ENCODE results near the gene CAVIN4. TPM values are rescaled to one million over a fixed set of nuclear protein-coding genes. Genes with fewer than 3 reads are reported as not detected.

The CAVIN4 gene
- total RNA-seq, 2 experiments from 2014 or later: 0.68 to 2.3 TPM

GRCh38 chr9:100579665-100580064 is 1.8 kb downstream of the CAVIN4 start:
- intact Hi-C loops (cut with micrococcal nuclease; ENCODE audit: unreplicated experiment): no loop called here
- TF ChIP-seq, protein P1, sequence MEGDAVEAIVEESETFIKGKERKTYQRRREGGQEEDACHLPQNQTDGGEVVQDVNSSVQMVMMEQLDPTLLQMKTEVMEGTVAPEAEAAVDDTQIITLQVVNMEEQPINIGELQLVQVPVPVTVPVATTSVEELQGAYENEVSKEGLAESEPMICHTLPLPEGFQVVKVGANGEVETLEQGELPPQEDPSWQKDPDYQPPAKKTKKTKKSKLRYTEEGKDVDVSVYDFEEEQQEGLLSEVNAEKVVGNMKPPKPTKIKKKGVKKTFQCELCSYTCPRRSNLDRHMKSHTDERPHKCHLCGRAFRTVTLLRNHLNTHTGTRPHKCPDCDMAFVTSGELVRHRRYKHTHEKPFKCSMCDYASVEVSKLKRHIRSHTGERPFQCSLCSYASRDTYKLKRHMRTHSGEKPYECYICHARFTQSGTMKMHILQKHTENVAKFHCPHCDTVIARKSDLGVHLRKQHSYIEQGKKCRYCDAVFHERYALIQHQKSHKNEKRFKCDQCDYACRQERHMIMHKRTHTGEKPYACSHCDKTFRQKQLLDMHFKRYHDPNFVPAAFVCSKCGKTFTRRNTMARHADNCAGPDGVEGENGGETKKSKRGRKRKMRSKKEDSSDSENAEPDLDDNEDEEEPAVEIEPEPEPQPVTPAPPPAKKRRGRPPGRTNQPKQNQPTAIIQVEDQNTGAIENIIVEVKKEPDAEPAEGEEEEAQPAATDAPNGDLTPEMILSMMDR (conservative IDR thresholded peaks at IDR 0.05; ENCODE audit: low read length): no peak
- no peak for TF ChIP-seq EZH2phosphoT487 (IDR thresholded peaks at IDR 0.05; ENCODE audit: borderline replicate concordance, low read depth, low read length)
- Histone ChIP-seq H3K36me3 (ENCODE audit: insufficient read depth, low read length) (no peaks in the 10 kb centered on the region; the same call in 1 of the 2 replicates), H3K4me2 (ENCODE audit: low read length) (no peak overlapping the region), H3K9me3 (ENCODE audit: low read length) (no peaks in the 10 kb centered on the region), H3K79me2 (ENCODE audit: insufficient read depth, low read depth, low read length) (no peaks in the 10 kb centered on the region), H3K4me1 (ENCODE audit: insufficient read depth, low read length, poor library complexity, severe bottlenecking) (no peaks in the 10 kb centered on the region), H2AFZ (ENCODE audit: low read length) (no peak overlapping the region), H4K20me1 (ENCODE audit: insufficient read depth, low read length) (no peaks in the 10 kb centered on the region), H3K4me3 (ENCODE audit: low read depth, low read length, poor library complexity, severe bottlenecking) (no peak overlapping the region), H3K9me2 (ENCODE audit: insufficient read depth, low read length) (no peaks in the 10 kb centered on the region), H3K27ac (ENCODE audit: low read depth, low read length, poor library complexity, severe bottlenecking) (no peak overlapping the region)
- ChIA-PET CTCF (ENCODE audit: unreplicated experiment) (no interaction called here), POLR2A (no interaction called here)
- no peak for DNase-seq (ENCODE audit: low spot score)
- BruUV-seq (replicated peaks): no TSS peak

GRCh38 chr9:100580257-100580656 is 2.4 kb downstream of the CAVIN4 start:
- POLR2A ChIA-PET: interaction anchor here (0.5 kb wide), 1 partner anchor 104 kb away, joined by 3 read pairs; no protein-coding TSS in a partner anchor
- intact Hi-C loops (cut with micrococcal nuclease; ENCODE audit: unreplicated experiment): no loop called here

DNA sequence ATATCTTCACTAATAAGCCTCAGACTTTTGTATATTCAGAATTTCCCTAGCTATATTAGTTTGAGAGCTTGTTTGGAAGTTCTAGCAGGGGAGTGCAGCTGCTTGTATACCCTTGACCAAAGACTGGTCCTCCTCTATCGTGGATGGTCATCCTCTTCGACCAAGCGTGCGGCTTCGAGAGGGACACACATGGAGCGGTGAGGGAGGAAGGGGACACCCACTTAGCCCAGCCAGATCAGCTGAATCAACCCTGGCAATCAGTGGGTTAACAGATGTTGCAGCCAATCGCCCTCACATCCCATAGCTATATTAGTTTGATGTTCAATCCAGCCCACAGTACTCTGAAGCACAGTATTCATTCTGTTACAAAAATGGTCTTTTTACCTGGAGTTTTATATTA is 3.2 kb downstream of the CAVIN4 start:
- POLR2A ChIA-PET: interaction anchor here (1.1 kb wide), 1 partner anchor 20 kb away, joined by 3 read pairs; no protein-coding TSS in a partner anchor
- DNase-seq (ENCODE audit: low spot score): no peak
- H3K36me3 ChIP-seq (ENCODE audit: insufficient read depth, low read length): no peaks in the 10 kb centered on the region; the same call in 1 of the 2 replicates
- no peak for TF ChIP-seq EZH2phosphoT487 (IDR thresholded peaks at IDR 0.05; ENCODE audit: borderline replicate concordance, low read depth, low read length)
- TF ChIP-seq, protein P1 (conservative IDR thresholded peaks at IDR 0.05; ENCODE audit: low read length): no peak
- BruUV-seq (replicated peaks): no TSS peak
- CTCF ChIA-PET (ENCODE audit: unreplicated experiment): no interaction called here
- H3K27ac ChIP-seq (ENCODE audit: low read depth, low read length, poor library complexity, severe bottlenecking): no peak overlapping the region
- H2AFZ ChIP-seq (ENCODE audit: low read length): no peak overlapping the region
- no peaks in the 10 kb centered on the region for H3K79me2 ChIP-seq (ENCODE audit: insufficient read depth, low read depth, low read length)
- H3K4me3 ChIP-seq (ENCODE audit: low read depth, low read length, poor library complexity, severe bottlenecking): no peak overlapping the region
- no peak overlapping the region for H3K4me2 ChIP-seq (ENCODE audit: low read length)
- no peaks in the 10 kb centered on the region for H3K9me3 ChIP-seq (ENCODE audit: low read length)
- H4K20me1 ChIP-seq (ENCODE audit: insufficient read depth, low read length): no peaks in the 10 kb centered on the region
- H3K9me2 ChIP-seq (ENCODE audit: insufficient read depth, low read length): no peaks in the 10 kb centered on the region
- intact Hi-C loops (cut with micrococcal nuclease; ENCODE audit: unreplicated experiment): no loop called here
- peaks cover 7% of the 10 kb centered on the region for H3K4me1 ChIP-seq (ENCODE audit: insufficient read depth, low read length, poor library complexity, severe bottlenecking)

More at GRCh38 chr9:100580257-100580656, 2.4 kb downstream of the CAVIN4 start:
- no peak for TF ChIP-seq EZH2phosphoT487 (IDR thresholded peaks at IDR 0.05; ENCODE audit: borderline replicate concordance, low read depth, low read length)
- TF ChIP-seq, protein P1 (conservative IDR thresholded peaks at IDR 0.05; ENCODE audit: low read length): no peak
- H3K27ac ChIP-seq (ENCODE audit: low read depth, low read length, poor library complexity, severe bottlenecking): no peak overlapping the region
- no peak overlapping the region for H3K4me3 ChIP-seq (ENCODE audit: low read depth, low read length, poor library complexity, severe bottlenecking)
- no peak overlapping the region for H2AFZ ChIP-seq (ENCODE audit: low read length)
- H3K79me2 ChIP-seq (ENCODE audit: insufficient read depth, low read depth, low read length): no peaks in the 10 kb centered on the region
- no peaks in the 10 kb centered on the region for H3K9me2 ChIP-seq (ENCODE audit: insufficient read depth, low read length)
- H3K4me1 ChIP-seq (ENCODE audit: insufficient read depth, low read length, poor library complexity, severe bottlenecking): no peaks in the 10 kb centered on the region
- H4K20me1 ChIP-seq (ENCODE audit: insufficient read depth, low read length): no peaks in the 10 kb centered on the region
- no peaks in the 10 kb centered on the region; the same call in 1 of the 2 replicates for H3K36me3 ChIP-seq (ENCODE audit: insufficient read depth, low read length)
- H3K9me3 ChIP-seq (ENCODE audit: low read length): no peaks in the 10 kb centered on the region
- BruUV-seq (replicated peaks): no TSS peak
- no peak for DNase-seq (ENCODE audit: low spot score)
- H3K4me2 ChIP-seq (ENCODE audit: low read length): no peak overlapping the region
- CTCF ChIA-PET (ENCODE audit: unreplicated experiment): no interaction called here
